ENCODE results near the gene TCF3. TPM values are rescaled to one million over a fixed set of nuclear protein-coding genes. Genes with fewer than 3 reads are reported as not detected.

The TCF3 gene
- total and polyA plus RNA-seq, 2 of the 8 experiments (the other 6 are each of a cell fraction or from before 2014, with no cell fraction given): 241 to 348 TPM

DNA sequence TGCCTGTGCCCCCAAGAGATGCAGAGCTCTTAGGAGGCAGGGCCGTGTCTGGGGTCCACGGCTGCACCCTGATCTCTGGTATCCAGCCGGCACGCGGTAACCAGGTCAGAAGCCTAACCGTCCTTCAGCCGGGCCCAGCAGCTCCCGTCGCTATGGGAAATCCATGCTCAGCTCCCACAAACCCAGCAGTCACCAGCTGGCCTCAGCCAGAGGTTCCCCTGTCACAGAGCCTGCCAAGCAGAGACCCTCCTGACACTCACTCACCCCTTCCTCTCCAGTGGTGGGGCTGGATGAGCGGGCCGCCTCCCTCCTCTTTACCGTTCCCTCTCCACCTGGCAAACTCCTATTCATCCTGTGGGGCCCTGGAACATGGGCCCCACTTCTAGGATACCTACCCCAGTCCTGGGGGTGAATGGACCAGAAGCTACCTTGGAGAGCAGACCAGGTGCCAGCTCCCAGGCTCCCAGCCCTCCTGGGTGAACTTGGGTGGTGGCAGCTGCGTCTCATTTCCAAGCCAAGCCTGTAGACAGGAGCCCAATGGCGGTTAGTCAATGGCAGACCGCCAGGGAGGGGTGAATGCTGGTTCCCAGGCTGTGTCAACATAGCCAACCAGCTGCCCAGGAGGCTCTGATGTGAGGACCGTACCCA lies 21.4 kb upstream of the TCF3 start:
- Histone ChIP-seq H3K9me3 (ENCODE audit: insufficient read depth in 2 of 2, low read depth in 1 of 2, low read length in 1 of 2) (no peaks in the 10 kb centered on the region), H3K79me1 (ENCODE audit: low read depth, low read length) (no peaks in the 10 kb centered on the region), H2BK15ac (ENCODE audit: low read length) (peak overlapping the region; percentile 81; the same call in 1 of the 2 replicates), H3K27me3 (replicated peaks in 1 of 4; ENCODE audit: control insufficient read depth in 3 of 4, extremely low read depth in 1 of 4, insufficient read depth in 3 of 4, low read length in 3 of 4) (peaks cover 28 to 79% (median 66%) of the 10 kb centered on the region in 4 experiments), H2BK12ac (ENCODE audit: low read depth, low read length) (no peak overlapping the region), H2BK120ac (replicated peaks; ENCODE audit: low read depth, low read length) (no peak overlapping the region), H3K9ac (replicated peaks in 1 of 4; ENCODE audit: extremely low read depth in 1 of 4, low read depth in 3 of 4, low read length in 3 of 4) (no peak overlapping the region), H3K79me2 (ENCODE audit: control insufficient read depth in 1 of 2, insufficient read depth in 2 of 2, low read length in 2 of 2) (no peaks in the 10 kb centered on the region), H4K91ac (replicated peaks; ENCODE audit: insufficient read length, low read length) (no peak overlapping the region), H4K20me1 (replicated peaks in 1 of 2; ENCODE audit: control insufficient read depth in 1 of 2, insufficient read depth in 2 of 2, low read length in 2 of 2) (peaks cover 0 to 6% of the 10 kb centered on the region in 2 experiments), H2AK5ac (ENCODE audit: low read depth, low read length) (peak overlapping the region; percentile 75; the same call in 1 of the 2 replicates), H3K4me2 (ENCODE audit: insufficient read depth in 1 of 2, low read depth in 2 of 2, low read length in 2 of 2) (no peak overlapping the region), H3K27ac (ENCODE audit: low read depth, low read length) (no peak overlapping the region), H3K36me3 (ENCODE audit: control insufficient read depth in 2 of 4, insufficient read depth in 4 of 4, low read length in 3 of 4) (no peaks in the 10 kb centered on the region), H3K4me3 (ENCODE audit: extremely low read depth in 1 of 4, insufficient read depth in 2 of 4, low read depth in 3 of 4, low read length in 4 of 4) (no peak overlapping the region), H4K5ac (ENCODE audit: insufficient read length, low read depth, low read length) (no peak overlapping the region), H2AFZ (ENCODE audit: low read length) (no peak overlapping the region), H3K4ac (replicated peaks; ENCODE audit: insufficient read length, low read depth, low read length) (no peak overlapping the region), H3K23ac (ENCODE audit: insufficient read length) (no peak overlapping the region), H2BK5ac (ENCODE audit: low read depth, low read length) (no peak overlapping the region), H3K56ac (replicated peaks; ENCODE audit: insufficient read length, low read depth, low read length) (no peak overlapping the region), H3K14ac (ENCODE audit: insufficient read length) (no peak overlapping the region), H4K8ac (ENCODE audit: extremely low read depth, insufficient read depth, low read length) (no peak overlapping the region), H3K23me2 (ENCODE audit: low read depth, low read length) (peaks cover 8% of the 10 kb centered on the region), H3K4me1 (replicated peaks in 1 of 4; ENCODE audit: control insufficient read depth in 3 of 4, insufficient read depth in 4 of 4, low read length in 3 of 4) (peaks cover 0 to 11% (median 5%) of the 10 kb centered on the region in 4 experiments; a peak in 5 of 7 replicates), H2BK20ac (ENCODE audit: low read length) (0 out of 2 replicates have a peak overlapping the region, but pooled peaks have one; percentile 80), H3K18ac (ENCODE audit: extremely low read depth, low read length) (peak overlapping the region; percentile 32; the same call in 1 of the 2 replicates)
- ChIA-PET CTCF (ENCODE audit: partially characterized antibody) (interaction anchor here (0.6 to 6.0 kb wide), 22 partner anchors 10 to 1627 kb away, joined by 3 to 59 read pairs (median 6); partner anchors contain the start of gene UQCR11), POLR2A (ENCODE audit: partially characterized antibody) (interaction anchor here (1.2 to 2.3 kb wide), 2 partner anchors 73 to 83 kb away, joined by 3 to 6 read pairs; no protein-coding TSS in a partner anchor)
- no peak for DNase-seq (ENCODE audit: low read depth in 1 of 2, low spot score in 2 of 2)
- 68% methylated on average over 14 of the region's 16 CpGs; no CpG with 5 or more reads in 1 of the 2 experiments for WGBS, 2 experiments (ENCODE audit: extremely low coverage in 1 of 2, insufficient coverage in 1 of 2, insufficient read length in 1 of 2, insufficient replicate concordance in 2 of 2, low coverage in 1 of 2, low lambda C conversion rate in 2 of 2, missing lambda C conversion rate in 1 of 2)
- no peak for FAIRE-seq
- no peak for TF ChIP-seq TBP (IDR thresholded peaks at IDR 0.05; ENCODE audit: low read depth, low read length)

Measured in H1 (cell line).